Measurements from ENCODE around the gene TMEM8B.
A peak's percentile ranks its signal among the peaks of the same experiment; 100 is the strongest.

Gene TMEM8B

GRCh38 chr9:35790025-35790384, 39.0 kb upstream of the TMEM8B start:
- Histone ChIP-seq H2AFZ (ENCODE audit: low read depth) (no peak overlapping the region), H3K4me2 (peak overlapping the region; percentile 12; the same call in 1 of the 2 replicates)

GRCh38 chr9:35790385-35791296, 38.4 kb upstream of the TMEM8B start:
- H4K20me1 ChIP-seq (ENCODE audit: insufficient read depth) = no peaks in the 10 kb centered on the region
- H3K27ac ChIP-seq = 0 out of 2 replicates have a peak overlapping the region, but pooled peaks have one; percentile 38
- no peaks in the 10 kb centered on the region for H3K36me3 ChIP-seq (ENCODE audit: insufficient read depth)
- H3K4me3 ChIP-seq (IDR thresholded peaks at IDR 0.05; ENCODE audit: insufficient read depth, low read depth, low read length) = no peak overlapping the region
- peak overlapping the region; percentile 12; the same call in 1 of the 2 replicates for H3K4me2 ChIP-seq
- H3K4me1 ChIP-seq (ENCODE audit: low read depth, poor library complexity, severe bottlenecking) = peaks cover 21% of the 10 kb centered on the region
- H3K79me2 ChIP-seq (ENCODE audit: insufficient read depth, low read depth) = no peaks in the 10 kb centered on the region
- H3K9ac ChIP-seq = no peak overlapping the region
- no peaks in the 10 kb centered on the region for H3K27me3 ChIP-seq (ENCODE audit: insufficient read depth, low read depth)
- H2AFZ ChIP-seq (ENCODE audit: low read depth) = no peak overlapping the region
- TF ChIP-seq CTCF (conservative IDR thresholded peaks at IDR 0.05; ENCODE audit: low read depth, low read length) = peak; percentile 85

More at GRCh38 chr9:35790025-35790384, 39.0 kb upstream of the TMEM8B start:
- Histone ChIP-seq H3K27me3 (ENCODE audit: insufficient read depth, low read depth) (no peaks in the 10 kb centered on the region), H3K79me2 (ENCODE audit: insufficient read depth, low read depth) (no peaks in the 10 kb centered on the region), H3K27ac (peak overlapping the region; percentile 38; the same call in 1 of the 2 replicates), H3K4me3 (IDR thresholded peaks at IDR 0.05; ENCODE audit: insufficient read depth, low read depth, low read length) (no peak overlapping the region), H3K4me1 (ENCODE audit: low read depth, poor library complexity, severe bottlenecking) (peaks cover 21% of the 10 kb centered on the region), H4K20me1 (ENCODE audit: insufficient read depth) (no peaks in the 10 kb centered on the region), H3K36me3 (ENCODE audit: insufficient read depth) (no peaks in the 10 kb centered on the region), H3K9ac (peak overlapping the region; percentile 5; the same call in 1 of the 2 replicates)
- no peak for TF ChIP-seq CTCF (conservative IDR thresholded peaks at IDR 0.05; ENCODE audit: low read depth, low read length)

GRCh38 chr9:35791297-35791921, 37.6 kb upstream of the TMEM8B start, which contains the start of gene NPR2:
NPR2 (plus strand) TSS chr9:35791591; CDS start chr9:35792409, 818 bp downstream.
- H3K4me3 ChIP-seq (IDR thresholded peaks at IDR 0.05; ENCODE audit: insufficient read depth, low read depth, low read length) = no peak within 1 kb of the TSS
- H3K27me3 ChIP-seq (ENCODE audit: insufficient read depth, low read depth) = no peaks in the 10 kb centered on the region
- H4K20me1 ChIP-seq (ENCODE audit: insufficient read depth) = no peaks in the 10 kb centered on the region
- no peaks in the 10 kb centered on the region for H3K36me3 ChIP-seq (ENCODE audit: insufficient read depth)
- no peak for TF ChIP-seq CTCF (conservative IDR thresholded peaks at IDR 0.05; ENCODE audit: low read depth, low read length)
- peaks cover 21% of the 10 kb centered on the region for H3K4me1 ChIP-seq (ENCODE audit: low read depth, poor library complexity, severe bottlenecking)
- no peak within 1 kb of the TSS for H3K27ac ChIP-seq
- no peaks in the 10 kb centered on the region for H3K79me2 ChIP-seq (ENCODE audit: insufficient read depth, low read depth)
- no peak within 1 kb of the TSS for H3K4me2 ChIP-seq
- H2AFZ ChIP-seq (ENCODE audit: low read depth) = no peak within 1 kb of the TSS
- H3K9ac ChIP-seq = no peak within 1 kb of the TSS

GRCh38 chr9:35792024-35792813, 36.8 kb upstream of the TMEM8B start:
- H3K4me3 ChIP-seq (IDR thresholded peaks at IDR 0.05; ENCODE audit: insufficient read depth, low read depth, low read length) = no peak overlapping the region
- no peak overlapping the region for H3K9ac ChIP-seq
- no peaks in the 10 kb centered on the region for H4K20me1 ChIP-seq (ENCODE audit: insufficient read depth)
- no peaks in the 10 kb centered on the region for H3K36me3 ChIP-seq (ENCODE audit: insufficient read depth)
- H3K27ac ChIP-seq = no peak overlapping the region
- TF ChIP-seq CTCF (conservative IDR thresholded peaks at IDR 0.05; ENCODE audit: low read depth, low read length) = no peak
- H3K4me1 ChIP-seq (ENCODE audit: low read depth, poor library complexity, severe bottlenecking) = peaks cover 26% of the 10 kb centered on the region
- H3K27me3 ChIP-seq (ENCODE audit: insufficient read depth, low read depth) = no peaks in the 10 kb centered on the region
- H3K79me2 ChIP-seq (ENCODE audit: insufficient read depth, low read depth) = no peaks in the 10 kb centered on the region
- no peak overlapping the region for H3K4me2 ChIP-seq
- H2AFZ ChIP-seq (ENCODE audit: low read depth) = no peak overlapping the region

Data from KMS-11 (cell line).